Right lobe of liver (tissue), 4 donors: ENCODE measurements around the gene LIG3.
"Not testable (repeated sequence)": the region's sequence is repeated elsewhere in the genome, so short reads cannot be mapped to it uniquely, and the experiment has no call there.

Experiments used
- POLR2A ChIP-seq: fragments of 450-650 bp; IDR thresholded peaks from one replicate; pipeline ENCODE4 v1.6.1; 2017; ENCODE audit warnings: antibody characterized with exemption, mild to moderate bottlenecking
- TF ChIP-seq, protein P1 (sequence below), 4 donors: fragments of 200-600 bp in 3 of 4; fragments of 450-650 bp in 1 of 4; IDR thresholded peaks; one replicate each; pipeline versions ENCODE4 v1.5.1 to v1.8.0; 2016 to 2022; ENCODE audit warnings: antibody characterized with exemption in 4 of 4, mild to moderate bottlenecking in 2 of 4
- donor health status: DM: no; HTN: no; CAD: no.
- donor health status: DM: no; HTN: no; CAD: no.
- donor health status: DM: no; HTN: yes; CAD: no.

DNA sequence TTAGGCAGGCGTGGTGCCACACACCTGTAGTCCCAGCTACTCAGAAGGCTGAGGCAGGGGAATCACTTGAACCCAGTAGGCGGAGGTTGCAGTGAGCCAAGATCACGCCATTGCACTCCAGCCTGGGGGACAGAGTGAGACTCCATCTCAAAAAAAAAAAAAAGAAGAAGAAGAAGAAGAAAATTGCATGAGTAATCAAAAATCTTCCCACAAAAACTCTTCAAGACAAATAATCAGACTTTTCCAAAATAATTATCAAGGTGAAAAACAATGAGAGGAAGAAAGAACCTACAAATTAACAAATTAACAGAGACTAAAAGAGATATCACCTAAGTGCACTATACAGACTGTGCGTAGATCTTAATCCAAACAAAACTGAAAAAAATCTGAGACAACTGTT lies 29.5 kb upstream of the LIG3 start:
- TF ChIP-seq, protein P1, sequence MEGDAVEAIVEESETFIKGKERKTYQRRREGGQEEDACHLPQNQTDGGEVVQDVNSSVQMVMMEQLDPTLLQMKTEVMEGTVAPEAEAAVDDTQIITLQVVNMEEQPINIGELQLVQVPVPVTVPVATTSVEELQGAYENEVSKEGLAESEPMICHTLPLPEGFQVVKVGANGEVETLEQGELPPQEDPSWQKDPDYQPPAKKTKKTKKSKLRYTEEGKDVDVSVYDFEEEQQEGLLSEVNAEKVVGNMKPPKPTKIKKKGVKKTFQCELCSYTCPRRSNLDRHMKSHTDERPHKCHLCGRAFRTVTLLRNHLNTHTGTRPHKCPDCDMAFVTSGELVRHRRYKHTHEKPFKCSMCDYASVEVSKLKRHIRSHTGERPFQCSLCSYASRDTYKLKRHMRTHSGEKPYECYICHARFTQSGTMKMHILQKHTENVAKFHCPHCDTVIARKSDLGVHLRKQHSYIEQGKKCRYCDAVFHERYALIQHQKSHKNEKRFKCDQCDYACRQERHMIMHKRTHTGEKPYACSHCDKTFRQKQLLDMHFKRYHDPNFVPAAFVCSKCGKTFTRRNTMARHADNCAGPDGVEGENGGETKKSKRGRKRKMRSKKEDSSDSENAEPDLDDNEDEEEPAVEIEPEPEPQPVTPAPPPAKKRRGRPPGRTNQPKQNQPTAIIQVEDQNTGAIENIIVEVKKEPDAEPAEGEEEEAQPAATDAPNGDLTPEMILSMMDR (IDR thresholded peaks at IDR 0.05): not testable (repeated sequence)
- TF ChIP-seq POLR2A: not testable (repeated sequence)
